DMS53 treated with DMSO at 0.1 percent for 48 hours (cell line): ENCODE measurements around the gene WDR91.
"Not testable (repeated sequence)": the region's sequence is repeated elsewhere in the genome, so short reads cannot be mapped to it uniquely, and the experiment has no call there.

ENCODE experiments used
- DNase-seq: peaks from one replicate; lab custom pipeline; 2025; ENCODE audit not compliant: unreplicated experiment; lab: John Stamatoyannopoulos, UW

Gene WDR91

DNA sequence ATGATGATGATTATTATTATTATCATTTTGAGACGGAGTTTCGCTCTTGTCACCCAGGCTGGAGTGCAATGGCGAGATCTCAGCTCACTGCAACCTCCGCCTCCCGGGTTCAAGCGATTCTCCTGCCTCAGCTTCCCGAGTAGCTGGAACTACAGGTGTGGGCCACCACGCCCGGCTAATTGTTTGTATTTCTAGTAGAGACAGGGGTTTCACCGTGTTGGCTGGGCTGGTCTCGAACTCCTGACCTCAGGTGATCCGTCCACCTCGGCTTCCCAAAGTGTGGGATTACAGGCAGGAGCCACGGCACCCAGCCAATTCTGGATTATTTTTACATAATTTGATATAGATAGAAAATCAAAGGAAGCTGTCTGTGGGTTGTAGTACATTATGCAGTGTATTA lies 22.8 kb upstream of the WDR91 start:
- DNase-seq: not testable (repeated sequence)

DNA sequence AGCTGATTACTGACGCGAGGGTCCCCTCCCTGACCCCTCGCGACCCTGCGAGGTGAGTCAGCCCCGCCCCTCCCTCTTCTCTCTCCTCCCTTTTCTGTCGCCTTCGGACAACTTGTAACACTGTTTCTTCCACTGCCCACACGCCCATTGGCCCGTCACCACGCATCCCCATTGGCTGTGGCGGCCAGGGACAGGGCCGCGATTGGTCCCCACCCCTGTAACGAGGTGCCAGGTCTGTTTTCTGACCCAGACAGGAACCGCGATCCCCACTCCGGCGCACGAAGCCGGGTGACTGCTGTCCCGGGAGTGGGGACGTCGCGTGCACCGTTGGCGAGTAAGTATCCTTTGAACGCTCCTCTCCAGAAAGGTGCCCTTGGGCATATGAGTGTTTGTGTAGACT lies 22.2 kb upstream of the WDR91 start, which contains the start of gene STRA8:
Gene STRA8, plus strand, starts transcription at position 269 of the 400 bp plus-strand sequence. CDS start 6,687 bp downstream, outside the sequence.
- no peak for DNase-seq

DNA sequence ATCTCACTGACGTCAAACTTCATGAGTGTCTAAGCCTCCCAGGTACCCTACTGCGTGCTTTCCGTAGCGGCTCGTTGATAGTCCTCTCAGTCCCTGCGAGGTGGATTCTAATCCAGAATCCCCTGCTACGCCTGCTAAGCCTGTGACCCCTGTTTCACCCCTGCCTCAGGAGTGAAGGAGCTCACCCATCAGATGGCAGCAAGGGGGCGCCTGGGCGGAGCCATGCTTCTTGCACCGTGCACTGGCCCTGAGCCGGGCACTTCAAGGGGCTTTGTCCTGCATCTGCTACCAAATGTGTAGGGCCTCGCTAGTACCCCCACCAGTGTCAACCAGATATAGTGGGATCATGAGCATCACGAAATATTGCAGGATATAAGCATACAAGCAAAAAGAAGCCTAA lies 21.4 kb upstream of the WDR91 start:
- no peak for DNase-seq

DNA sequence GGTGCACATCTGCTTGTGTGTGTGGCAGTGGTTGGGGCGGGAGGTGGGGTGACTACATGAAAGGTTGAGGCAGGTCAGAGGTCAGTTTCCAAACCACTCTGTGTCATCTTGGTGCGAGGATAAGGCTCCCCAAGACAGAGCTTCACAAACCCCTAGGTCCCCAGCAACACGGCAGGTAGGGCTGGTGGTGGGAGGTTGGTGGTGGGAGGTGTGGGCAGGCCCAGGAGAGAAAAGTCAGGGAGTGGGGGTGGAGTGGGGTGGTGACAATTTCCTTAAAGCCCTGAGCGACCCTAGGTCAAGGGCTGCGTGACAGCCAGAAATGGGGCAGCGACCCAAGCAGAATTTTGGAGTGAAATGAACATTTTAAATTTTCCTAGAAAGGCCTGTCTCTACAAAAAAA lies 20.8 kb upstream of the WDR91 start:
- DNase-seq: no peak

DNA sequence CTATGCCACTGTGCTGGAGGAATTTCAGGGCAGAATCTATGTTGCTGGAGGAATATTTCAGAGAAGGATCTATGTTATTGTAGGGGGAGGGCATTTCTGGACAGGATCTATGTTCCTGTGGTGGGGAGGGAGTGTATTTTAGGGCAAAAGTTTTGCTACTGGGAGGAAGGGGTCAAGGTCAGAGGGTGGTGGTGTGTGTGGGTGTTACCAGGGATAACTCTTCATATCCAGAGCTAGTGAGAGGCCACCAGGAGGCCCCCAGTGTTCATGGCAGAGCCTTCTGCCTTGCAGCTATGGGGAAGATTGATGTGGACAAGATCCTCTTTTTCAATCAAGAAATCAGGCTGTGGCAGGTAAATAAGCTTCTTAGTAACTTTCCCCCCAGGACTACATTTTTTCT lies 20.4 kb upstream of the WDR91 start:
- DNase-seq: no peak

DNA sequence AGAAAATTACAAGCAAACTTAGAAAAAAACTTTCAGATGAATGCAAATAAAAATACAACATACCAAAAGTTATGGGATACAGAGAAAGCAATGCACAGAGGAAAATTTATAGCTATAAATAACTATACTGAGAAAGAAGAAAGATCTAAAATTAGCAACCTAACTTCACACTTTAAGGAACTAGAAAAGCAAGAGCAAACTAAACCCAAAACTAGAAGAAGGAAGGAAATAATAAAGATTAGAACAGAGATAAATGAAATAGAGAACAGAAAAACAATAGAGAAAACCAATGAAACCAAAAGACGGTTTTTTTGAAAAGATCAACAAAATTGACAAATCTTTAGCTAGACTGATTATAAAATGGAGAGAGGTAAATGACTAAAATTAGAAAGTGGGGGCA lies 12.7 kb upstream of the WDR91 start:
- DNase-seq: no peak

DNA sequence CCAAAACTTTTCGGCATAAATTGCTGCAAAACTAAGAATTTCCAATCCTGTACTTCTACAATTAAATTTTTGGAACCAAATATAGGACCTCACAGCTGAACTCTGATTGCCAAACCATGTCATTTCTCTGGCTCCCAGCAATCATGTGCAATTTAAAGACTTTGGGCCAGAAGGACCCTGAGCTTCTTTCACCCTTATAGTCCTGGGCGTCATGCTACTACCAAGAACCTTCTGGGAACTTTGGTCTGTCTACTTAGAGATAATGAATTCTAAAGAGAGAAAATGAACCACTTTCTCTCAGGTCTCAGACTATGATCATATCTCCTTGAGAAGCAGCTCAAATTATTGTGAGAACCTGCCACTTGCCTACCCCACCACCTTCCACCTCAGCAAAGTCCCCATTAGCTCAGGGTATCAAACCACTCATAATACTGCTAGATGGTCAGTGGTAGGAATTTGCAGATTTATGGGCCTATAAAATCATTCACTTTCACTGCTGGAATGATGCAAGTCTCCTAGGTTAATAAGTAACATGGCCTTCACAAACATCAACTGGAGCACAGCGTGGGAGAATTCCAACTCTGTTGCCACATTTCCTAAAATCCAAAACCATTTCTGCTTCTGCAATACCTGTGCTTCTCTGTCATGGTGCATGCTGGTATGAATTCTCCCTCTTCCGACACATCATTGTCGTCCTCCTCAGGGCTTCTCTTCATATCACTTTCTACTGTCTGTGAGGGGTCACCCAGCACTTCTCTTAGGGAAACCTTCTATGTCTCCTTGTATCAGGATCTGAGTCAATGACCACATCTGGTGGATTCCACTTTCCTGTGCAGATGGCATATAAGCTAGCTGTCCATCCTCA lies 6.6 kb upstream of the WDR91 start:
- DNase-seq: peak; percentile 17

DNA sequence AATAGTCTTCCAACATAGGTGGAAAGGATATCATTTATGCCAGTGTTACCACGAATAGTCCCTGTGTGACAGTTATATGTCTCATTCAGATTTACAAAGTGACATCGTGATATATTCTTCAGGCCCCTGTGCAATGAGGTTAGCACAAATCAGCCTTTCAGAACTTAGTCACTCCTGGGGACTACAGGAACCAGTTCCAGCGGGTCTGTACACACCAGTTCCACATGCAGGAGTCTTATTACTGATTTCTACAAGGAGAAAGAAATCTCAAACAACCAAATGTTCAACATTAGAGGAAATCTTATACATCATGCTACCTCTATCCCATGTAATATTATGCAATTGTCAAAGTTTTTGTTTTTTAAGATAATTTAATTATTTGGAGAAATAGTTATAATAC lies 4.4 kb upstream of the WDR91 start:
- DNase-seq: no peak

DNA sequence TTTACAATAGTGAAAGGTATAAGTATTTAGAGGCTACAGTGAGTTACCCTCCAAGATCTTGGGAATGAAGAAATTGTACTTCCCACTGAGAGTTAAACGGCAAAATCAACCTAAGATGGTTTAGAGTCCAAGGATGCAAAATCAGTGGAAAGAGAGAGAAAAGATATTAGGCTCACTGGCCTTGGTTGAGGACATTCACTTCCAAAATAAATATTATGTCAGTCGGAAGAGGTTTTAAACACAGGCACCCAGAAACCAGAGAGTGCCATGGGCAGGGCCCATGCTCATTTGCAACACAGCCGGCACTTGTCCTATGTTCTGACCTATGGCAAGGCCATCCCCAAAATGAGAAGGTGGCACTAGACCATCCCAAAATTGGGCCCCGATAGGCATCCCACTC lies 3.9 kb upstream of the WDR91 start:
- DNase-seq: no peak

DNA sequence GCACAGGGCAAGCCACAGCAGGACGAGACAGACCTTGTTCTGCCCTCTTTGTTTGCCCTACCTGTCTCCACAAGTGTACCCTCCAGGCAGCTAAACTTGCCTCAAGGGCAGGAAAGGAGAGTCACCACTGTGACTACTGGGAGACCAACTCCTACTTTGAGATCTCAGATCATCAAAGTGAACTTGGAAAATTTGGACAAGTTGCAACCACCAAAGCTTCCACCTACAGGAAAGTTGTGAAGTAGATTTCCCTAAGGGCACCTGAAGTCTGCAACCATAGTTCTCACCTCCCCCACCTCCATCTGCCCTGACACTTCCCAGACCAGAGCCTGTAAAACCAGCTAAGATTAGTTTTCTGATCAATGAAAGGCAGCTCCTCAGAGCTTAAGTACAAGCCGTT lies 2.5 kb upstream of the WDR91 start:
- no peak for DNase-seq

DNA sequence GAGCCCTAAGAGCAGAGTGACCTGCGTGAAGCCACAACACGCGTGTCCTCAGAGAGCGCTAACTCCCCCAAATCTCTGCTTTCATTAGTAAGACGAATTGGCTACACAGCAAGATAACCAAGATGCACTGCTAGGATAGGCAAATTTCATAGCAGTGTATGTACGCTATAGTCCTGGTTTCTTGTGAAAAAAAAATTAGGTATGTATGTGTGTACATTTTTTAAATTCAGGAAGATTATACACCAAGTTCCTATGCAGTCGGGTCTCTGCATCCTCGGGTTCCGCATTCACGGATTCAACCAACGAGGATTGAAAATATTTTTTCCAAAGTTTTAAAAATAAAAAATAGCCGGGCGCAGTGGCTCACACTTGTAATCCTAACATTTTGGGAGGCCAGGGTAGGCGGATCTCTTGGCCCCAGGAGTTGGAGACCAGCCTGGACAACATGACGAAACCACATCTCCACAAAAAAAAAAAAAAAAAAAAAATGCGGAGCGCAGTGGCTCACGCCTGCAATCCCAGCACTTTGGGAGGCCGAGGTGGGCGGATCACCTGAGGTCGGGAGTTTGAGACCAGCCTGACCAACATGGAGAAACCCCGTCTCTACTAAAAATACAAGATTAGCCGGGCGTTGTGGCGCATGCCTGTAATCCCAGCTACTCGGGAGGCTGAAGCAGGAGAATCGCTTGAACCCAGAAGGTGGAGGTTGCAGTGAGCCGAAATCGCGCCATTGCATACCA lies 790 bp upstream of the WDR91 start:
- DNase-seq: not testable (repeated sequence)

DNA sequence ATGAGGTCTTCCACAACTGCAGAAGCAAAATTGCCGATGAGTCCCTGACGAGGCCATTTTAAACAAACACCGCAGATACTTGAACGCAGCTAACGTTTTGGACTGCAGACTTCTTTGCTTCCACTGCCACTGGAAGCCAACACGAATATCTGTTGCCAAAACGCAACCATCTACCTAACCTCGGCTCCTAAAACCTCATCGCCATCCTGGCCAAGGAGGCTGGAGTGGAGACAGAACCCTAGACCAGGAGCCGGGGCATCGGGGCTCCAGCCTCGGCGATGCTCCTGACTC lies 493 bp downstream of the WDR91 start:
- peak; percentile 17 for DNase-seq

DNA sequence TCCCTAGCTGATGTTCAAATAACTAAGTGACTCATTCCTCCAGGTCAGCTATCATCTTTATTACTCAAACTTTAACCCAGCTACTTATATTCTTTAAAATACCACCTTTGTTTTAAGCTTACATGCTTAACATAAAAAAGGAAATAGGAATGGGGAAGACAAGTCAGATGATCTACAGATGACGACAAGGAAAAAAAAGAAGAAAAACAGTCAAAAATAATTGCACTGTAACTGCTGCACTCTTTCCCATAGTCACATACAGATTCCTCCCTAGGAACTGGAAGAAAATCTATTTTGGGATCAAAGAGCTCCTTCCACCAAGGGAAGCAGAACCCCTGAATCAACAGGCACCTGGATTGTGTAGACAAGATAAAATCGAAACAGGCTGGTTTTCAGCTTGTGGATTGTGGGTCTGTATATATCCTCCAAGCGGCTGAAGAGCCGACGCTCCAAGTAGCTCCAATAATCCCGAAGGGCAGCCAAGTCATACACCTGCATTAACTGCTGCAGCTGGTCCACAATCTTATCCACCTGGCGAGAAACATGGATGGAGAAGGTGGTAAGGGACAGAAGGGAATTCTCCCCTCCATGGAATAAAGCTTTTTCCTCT lies 2.0 kb downstream of the WDR91 start:
- no peak for DNase-seq

DNA sequence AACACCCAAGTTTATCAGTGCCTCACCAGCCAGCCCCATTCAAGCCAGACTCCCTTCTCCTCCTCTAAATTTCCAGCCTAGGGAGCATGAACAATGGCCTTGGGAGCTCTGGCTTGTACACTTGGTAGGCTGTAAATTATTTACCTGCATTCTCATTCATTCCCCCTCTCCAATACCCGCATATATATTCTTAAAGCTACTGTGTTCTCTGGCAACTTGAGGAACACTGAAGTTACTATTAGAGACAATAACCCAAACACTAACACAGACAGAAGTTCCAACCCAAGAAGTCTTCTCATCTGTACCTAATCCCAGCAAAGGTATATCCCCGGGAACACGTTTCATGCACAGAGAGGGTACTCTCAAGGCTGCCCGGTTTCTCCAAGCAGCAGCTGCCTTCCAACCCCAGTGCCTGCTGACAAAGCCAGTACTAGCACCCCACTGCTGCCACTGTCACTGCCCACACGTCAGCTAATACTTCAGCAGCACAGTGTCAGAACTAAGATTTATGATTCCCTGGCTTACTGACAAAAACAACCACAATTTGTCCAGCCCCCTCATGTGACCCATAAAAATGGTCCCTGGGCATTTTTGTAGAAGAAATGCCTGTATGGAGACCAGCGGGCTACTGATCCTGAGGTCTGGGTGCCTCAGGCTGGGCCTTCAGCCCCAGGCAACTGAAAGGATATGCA lies 3.1 kb downstream of the WDR91 start:
- no peak for DNase-seq

DNA sequence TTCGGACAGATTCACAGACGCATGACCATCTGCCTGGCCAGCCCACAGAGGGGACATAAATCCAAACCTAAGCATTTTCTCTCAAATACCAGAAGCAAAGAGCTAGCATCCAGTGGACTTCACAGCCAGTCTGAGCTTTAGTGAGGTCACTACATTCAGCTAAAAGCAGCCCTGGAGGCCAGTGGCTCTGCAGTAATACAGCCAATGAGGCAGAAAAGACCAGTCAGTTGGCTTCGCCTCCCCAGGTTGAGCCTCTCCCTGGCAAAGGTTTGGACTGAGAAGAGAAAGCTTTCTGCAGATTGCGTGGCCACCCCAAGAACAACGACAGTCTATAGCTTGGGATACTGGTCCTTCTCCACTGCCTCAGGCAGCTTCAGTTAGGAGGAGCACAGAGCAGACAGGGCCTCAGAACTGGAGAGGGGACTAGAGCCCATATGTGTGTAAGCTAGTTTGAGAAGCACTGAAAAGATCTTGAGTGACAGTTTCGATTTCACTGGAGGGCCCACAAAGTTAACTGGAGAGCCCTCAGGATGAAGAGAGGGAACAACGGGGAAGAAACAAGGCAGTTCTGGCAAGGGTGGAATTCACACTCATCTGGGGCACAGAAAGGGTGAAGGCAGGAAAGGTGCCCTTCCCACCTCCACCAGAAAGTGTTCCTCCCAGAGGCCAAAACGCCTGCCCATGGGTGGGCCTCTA lies 3.8 kb downstream of the WDR91 start:
- DNase-seq: no peak

DNA sequence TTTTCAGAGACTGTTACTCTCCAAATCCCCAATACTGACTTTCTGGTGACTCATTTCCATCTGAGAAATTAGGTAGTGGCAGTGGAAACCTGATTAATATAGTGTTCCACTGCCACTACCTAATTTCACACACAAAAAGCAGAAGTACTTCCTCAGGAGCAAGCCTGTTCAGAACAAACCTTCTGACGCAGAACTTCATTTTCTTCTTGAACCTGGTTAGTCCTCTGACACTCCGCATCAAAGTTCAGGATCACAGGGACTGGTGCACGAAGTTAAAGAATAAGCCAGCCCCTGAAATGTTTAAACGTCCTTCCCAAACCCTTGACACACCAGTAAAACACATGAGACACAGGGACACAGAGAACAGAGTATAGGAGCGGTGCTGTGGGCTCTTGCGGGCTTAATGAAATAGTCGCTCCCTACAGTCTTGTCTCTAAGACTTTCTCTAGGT lies 4.4 kb downstream of the WDR91 start:
- no peak for DNase-seq

DNA sequence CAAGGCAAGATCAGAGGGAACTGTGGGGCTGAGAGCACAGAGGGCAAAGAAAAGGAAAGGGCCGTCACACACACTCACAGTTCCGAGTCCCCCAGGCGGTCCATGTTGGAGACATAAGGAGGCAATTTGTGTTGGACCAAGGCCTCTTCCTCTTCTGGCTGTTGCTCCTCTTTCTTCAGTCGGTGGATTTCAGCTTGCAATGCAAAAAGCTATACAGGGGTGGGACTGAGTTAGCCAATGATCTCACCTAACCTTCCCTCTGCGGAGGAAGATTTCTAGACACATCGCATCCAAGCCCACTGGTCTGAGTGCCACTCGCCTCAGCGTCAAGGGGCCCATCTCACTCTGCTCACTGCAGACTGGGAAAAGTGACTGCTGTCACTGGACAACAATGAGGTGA lies 5.5 kb downstream of the WDR91 start:
- DNase-seq: no peak

DNA sequence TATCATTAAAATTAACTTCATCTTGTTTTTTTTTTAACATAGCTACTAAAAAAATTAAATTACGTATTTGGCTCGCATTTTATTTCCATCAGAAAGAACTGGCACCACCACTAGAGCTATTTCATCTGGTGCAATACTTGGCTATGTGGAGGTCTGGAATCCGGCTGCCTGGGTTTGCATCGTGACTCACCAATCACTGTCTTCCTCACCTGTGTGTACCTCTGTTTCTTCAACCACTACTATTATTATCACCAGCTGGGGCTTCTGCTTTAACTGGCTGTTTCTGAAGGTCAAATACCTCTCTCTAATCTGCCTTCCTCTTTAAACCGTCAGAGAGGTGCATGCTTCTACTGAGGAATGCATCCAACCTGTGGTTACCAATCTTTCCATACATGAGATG lies 6.5 kb downstream of the WDR91 start:
- DNase-seq: no peak

DNA sequence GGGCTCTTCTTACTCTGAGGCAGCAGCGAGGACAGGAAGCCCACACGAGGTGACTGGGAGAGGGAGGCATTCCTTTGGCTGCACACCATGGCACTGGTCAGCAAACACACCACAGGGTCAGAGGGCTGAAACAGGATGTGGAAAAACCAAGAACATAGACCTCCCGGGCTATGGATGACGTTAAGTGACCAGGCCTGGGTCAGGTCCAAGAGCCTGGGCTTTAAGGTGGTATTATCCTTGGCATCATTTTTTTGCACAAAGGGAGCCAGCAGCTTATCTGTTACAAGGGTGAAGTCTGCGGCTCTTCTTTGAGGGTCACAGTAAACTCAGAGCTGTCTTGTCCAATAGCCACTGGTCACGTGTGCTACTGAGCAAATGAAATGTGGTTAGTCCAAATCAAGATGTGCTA lies 7.0 kb downstream of the WDR91 start:
- DNase-seq: no peak

DNA sequence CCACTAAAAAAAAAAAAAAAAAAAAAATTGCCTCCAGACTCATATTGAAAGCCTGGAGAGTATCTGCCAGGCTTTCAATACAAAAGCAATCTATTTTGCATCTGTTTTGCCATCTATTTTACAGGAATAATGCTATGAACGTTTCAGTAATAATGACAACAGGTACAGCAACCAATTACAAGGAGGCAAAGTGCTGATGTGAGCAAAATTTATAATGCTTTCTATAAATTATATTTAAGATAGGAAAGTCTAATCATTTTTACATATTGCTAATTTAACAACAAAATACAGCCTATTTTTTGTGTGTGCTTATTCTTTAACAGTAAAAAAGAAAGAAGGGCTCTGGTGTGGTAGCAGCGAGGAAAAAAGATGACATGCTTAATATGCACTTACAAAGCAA lies 10.0 kb downstream of the WDR91 start:
- no peak for DNase-seq

DNA sequence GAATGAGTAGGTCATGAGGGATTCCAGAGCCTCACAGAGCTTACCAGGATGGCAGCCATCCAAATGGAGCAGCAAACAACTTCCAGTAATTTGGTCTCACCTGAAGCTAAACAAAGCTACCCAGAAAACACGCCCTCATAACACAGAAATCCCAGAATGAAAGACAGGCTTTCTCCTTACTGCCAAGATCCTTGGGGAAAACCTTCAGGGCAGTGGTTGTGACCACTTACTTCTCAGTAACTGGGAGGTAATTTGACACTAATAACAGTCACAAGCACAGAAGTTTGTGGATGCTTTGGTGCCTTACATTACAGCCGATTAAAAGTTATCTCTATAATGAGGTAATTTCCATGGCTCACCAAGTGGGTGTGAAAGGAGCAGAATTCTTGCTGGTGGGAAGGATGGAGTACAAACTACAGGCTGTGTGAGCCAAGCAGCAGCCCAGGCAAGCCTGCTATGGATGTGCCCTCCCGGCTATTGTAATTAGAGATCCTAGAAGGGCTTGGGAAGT lies 10.4 kb downstream of the WDR91 start:
- no peak for DNase-seq
